NCI-H82 treated with DMSO at 0.1 percent for 48 hours (cell line): Measurements from ENCODE around the gene UNC80.

ENCODE experiments used
- DNase-seq: peaks from one replicate; lab custom pipeline; 2025; ENCODE audit not compliant: unreplicated experiment; lab: John Stamatoyannopoulos, UW

Gene UNC80

DNA sequence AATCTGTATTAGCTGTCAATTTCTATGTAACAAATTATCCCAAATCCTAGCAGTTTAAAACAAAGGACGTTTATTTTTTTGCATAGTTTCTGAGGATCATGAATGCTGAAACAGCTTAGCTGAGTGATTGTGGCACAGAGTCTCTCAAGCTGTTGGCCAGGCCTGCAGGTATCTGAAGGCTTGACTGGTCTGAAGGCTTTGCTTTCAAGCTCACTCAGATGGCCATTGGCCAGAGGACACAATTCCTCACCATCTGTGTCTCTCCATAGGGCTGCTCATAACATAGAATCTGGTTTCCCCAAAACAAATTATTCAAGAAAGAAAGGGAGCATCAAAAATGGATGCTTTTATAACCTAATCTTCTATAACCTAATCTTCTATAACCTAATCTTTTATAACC lies 33.7 kb downstream of the UNC80 start:
- DNase-seq, result no peak

DNA sequence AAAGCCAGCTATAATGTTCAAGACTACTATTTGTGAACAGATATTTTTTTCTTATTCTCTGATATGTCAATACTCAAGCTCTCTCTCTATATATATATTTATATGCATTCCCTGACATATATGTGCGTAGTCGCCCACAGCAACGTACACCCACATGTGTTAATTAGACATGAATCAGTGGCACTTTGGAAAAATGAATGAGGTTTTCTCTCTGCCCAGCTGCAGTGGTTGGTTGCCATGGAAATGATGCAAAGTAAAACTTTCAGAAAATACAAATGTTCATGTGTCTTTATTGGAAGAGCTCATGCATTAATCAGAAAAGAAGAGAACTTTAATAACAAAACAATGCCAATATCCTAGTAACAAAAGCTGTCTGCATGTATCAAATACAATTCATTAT lies 34.7 kb downstream of the UNC80 start:
- DNase-seq, result no peak

DNA sequence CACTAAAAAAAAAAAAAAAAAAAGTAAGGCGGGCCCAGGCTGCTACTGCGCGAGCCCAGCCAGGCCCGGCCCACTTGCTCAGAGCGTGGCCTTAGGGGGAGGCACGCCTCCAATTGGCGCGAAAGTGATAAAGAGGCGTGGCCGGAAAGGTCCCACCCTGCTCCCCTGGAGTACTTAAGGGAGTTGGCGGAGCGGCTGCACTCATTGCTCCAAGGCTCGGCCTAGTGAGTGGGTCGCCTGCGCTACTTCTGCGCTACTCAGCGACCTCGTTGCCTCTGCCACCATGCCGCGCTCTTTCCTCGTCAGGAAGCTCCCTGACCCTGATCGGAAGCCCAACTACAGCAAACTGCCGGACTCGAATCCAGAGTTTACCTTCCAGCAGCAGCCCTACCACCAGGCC lies 36.9 kb downstream of the UNC80 start:
- DNase-seq, result no peak

DNA sequence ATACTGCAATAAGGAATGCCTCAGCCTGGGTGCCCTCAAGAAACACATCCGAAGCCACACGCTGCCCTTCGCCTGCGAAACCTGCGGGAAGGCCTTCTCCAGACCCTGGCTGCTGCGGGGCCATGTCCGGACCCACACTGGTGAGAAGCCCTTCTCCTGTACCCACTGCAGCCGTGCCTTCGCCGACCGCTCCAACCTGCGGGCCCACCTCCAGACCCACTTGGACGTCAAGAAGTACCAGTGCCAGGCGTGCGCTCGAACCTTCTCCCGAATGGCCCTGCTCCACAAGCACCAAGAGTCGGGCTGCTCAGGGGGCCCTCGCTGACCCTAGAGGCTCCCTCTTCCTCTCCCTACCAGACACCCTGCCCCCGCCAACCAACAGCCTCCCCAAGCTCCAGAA lies 37.6 kb downstream of the UNC80 start:
- no peak for DNase-seq

DNA sequence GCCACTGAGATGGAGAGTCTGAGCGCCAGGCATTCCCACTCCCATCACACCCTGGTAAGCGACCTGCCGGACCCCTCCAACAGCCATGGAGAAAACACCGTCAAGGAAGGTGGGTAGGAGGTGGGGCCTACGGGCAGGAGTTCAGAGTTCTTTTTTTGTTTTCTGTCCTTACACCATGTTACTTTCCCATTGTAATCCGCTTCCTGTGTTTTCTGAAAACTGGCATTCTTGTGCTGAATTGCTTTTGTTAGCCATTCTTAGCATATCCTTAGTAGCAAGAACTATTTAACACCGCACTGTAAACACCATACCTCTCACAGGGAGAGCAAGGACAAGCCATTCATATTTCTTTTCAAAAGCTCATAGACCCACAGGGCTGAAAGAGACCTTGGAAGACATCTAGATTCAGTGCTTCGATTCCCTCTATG lies 46.2 kb downstream of the UNC80 start:
- no peak for DNase-seq

DNA sequence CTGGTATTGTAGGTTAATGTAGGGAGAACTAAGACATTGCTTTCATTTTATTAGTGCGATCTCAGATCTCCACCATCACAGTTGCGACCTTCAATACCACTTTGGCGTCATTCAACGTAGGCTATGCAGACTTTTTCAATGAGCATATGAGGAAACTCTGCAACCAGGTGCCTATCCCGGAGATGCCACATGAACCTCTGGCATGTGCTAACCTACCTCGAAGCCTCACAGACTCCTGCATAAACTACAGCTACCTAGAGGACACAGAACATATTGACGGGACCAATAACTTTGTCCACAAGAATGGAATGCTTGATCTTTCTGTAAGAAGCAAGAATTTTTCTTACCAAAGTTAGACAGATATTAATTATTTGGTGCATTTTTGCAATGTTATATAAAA lies 47.3 kb downstream of the UNC80 start:
- no peak for DNase-seq

DNA sequence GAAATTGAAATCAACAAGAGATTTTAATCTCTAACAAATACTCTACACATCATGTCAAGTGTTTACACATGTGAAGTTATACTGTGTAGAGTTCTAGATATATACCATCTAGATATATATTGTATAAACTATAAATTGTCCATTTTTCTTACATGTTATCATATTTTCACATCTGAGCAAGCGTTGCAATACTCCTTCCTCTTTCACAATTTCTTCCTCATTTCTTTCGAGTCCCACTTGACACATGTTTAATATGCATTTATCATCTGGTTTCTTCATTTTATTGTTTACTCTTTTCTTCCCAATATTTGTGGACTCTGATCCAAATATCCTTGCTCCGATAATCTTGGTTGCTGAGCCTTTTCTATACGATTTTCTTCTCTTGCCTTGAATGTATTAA lies 50.2 kb downstream of the UNC80 start:
- no peak for DNase-seq

DNA sequence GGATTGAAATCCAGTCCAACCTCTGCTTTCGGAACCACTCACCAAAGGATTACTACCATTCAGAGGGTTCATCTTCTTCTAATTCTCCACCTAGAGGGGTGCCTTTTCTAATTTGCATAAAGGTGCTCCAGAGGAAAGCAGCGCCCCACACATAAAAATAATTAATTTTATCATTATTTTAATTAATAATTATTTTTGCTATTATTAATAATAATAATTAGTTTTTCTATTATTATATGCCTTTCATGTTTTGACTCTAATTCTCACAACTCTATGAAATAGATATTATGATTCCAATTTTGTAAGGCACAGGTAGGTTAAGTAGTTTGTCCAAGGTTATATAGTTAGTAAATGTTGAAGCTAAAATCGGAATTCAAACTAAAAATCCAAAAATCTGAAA lies 51.9 kb downstream of the UNC80 start:
- no peak for DNase-seq

DNA sequence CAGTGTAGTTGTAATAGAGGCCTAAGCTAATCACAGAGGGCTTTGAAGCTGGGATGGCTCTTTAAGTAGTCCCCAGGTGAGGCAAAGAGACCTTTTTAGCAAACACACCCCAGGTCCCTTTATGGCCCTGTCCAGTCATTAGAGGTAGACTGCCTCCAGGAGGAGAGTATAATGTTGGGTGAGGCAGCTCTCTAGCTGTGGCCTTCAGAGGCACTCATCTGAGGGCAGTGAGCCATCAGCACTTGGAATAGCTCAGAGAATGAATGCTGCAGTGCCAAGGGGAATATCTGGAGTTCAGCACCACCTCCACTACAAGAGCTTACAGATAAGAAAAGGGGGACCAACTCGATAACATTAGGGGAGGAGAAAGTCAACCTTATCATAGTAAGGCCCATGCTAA lies 52.8 kb downstream of the UNC80 start:
- DNase-seq, result no peak

DNA sequence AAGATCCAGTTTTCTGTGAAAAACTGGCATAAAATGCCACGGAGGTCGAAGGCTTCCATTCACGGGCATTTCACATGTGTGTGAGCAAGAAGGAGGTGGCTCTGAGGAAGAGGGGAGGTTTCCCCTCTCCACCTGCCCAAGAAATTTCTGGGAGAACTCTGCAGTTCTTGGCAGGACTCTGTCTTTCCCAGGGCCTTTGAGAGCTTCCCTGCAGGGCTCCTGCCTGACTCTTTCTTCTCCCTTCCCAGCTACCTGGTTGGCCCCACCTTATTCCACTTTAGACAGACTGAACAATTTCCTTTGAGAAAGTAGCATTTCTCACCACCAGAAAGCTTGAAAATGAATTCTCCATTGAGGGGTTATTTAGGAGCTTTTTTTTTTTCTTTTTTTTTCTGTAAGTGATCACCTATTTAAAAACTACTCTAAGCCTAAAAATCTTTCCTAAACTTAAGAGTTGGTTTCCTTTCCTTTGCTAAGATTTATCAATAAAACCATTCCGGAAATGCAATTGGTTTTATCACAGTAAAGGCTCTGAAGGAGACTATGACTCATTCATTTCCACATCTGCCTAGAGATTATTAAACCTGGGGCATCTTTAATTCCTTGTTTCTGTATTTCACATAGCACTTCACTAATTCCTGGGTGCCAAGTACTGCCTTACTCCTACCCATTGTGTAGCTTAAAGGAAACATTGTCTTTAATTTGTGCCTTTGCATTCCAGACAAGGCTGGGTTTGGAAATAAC lies 59.3 kb downstream of the UNC80 start:
- DNase-seq, result no peak

DNA sequence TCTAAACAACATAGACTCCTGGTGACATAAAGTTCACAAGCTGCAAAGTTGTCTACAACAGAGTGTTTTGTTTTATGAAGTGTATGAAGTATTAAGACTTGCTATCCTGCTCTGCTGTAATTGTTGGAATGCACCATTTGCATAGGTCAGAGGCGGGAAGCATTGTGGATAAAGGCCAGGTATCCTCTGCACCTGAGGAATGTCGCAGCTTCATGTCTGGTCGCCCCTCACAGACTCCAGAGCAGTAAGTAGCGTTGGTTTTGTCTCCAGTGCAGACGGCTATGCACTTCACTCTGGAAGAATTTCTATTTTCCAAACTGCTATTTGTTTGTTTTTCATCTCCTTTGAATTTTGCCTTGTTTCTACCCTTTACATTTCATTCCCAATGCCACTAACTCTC lies 63.1 kb downstream of the UNC80 start:
- no peak for DNase-seq

DNA sequence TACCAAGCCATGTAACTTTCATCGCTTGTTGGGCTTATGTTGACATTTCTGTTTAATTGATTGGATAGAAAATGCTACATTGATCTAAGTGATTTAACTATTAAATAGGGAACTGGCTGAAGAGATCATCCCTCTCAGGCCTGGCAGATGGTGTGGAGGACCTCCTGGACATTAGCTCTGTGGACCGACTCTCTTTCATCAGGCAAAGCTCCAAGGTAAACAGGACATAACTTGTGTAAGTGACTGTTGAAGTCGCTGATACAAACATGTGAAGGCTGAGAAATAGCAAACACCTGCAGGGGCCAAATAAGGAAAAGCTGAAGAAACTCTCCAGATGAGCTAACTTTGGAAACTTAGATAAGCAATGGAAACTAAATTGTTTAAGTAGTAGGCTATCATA lies 68.8 kb downstream of the UNC80 start:
- DNase-seq, result no peak

DNA sequence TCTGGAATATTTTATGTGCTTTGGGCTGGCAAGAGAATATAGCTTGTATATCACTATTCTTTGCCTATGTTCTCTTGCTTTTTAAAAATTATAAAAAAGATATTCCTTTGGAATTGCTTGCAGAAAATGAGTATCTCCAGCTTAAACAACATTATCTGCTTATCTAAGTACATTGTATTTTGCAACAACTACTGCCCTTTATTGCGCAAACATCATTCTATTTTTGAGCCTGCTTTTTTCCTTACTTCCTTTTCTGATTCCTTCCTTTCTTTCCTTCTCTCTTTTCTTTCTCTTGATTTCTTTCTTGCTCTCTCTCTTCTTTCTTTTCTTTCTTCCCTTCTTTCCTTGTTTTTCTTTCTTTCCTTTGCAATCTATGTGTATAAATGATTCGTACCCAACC lies 74.0 kb downstream of the UNC80 start:
- no peak for DNase-seq

DNA sequence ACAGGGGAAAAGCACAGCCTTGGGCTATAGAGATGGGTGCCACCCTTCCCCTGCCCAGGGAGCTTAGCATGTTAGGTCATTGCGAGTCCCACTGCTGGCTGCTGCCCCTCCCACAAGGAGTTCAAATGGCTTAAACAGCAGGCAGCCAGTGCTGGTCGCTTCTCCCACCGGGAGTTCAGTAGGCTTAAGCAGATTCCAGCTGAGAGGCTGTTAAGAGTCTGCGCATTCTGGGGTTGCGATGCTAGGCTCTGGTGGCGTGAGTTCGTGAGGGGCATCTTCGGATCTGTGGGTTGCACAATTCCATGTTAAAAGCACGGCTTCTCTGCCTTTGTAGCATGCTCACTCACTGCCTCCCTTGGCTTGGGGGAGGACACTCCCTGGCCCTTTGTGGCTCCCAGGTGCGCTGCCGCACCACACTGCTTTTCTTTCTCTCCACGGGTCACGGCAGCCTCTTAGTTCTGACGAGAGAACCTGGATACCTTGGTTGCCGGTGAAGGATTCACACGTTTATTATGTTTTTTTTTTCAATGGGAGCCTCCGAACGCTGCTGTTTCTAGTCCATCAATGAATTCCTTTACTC lies 93.2 kb downstream of the UNC80 start:
- DNase-seq, result no peak

DNA sequence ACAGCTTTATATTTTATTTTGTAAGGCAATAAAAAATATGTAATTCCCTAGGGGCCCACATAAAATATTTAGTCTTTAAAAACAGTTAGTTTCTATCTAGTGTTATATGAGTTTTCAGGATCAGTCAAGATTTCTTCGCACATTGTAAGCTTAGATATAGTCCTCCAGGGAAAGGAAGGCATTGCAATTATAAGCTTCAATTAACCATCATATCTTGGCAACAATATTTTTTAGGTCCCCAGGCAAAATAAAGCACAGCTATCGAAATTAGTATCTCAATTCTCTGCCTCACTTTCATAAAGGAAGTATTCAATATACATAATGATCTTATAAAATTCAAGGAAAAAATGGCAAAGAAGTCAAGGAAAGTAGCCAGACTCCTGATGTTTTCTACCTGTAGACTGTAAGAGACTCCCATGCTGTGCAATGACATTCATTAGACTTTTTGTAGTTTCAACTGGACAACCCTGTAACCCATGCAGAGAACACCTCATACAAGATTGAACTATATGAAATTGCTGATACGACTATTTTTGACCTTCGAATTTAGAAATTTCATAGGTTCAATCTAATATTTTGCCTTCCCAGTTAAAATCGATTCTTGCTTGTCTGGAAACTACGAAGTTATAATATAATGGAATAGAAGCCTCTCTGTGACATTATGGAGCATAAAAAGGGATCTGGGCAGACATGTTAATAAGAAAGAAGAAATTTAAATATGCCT lies 96.8 kb downstream of the UNC80 start:
- DNase-seq, result no peak

DNA sequence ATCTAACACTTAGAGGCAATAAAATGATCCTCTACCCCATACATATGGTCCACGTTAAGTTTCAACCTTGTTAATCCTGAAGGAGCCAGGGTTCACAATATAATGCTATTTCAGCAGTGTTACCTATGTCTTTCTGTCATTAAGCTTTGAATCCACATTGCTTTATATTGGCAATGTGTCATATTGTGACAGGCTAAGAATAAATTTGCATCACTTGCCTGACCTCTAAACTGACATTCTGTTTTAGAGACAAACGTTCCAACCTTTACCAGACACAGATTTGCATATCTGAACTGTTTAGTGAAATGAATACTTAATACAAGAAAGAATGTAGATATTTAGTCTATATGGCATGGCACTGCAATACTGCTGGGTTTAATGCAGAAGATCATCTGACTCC lies 98.4 kb downstream of the UNC80 start:
- DNase-seq, result no peak

DNA sequence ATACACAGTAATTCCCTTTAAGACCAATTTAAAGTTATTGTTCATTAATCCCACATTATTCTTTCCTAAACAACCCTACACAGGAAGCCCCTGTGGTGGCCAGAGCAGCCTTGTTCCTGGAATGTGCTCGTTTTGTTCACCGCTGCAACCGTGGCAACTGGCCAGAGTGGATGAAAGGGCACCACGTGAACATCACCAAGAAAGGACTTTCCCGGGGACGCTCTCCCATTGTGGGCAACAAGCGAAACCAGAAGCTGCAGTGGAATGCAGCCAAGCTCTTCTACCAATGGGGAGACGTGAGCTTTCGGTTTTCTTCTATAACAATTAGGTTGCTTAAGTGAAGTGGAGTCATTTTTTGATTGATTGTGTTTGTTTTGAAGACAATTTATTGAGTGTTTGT lies 101.0 kb downstream of the UNC80 start:
- no peak for DNase-seq

DNA sequence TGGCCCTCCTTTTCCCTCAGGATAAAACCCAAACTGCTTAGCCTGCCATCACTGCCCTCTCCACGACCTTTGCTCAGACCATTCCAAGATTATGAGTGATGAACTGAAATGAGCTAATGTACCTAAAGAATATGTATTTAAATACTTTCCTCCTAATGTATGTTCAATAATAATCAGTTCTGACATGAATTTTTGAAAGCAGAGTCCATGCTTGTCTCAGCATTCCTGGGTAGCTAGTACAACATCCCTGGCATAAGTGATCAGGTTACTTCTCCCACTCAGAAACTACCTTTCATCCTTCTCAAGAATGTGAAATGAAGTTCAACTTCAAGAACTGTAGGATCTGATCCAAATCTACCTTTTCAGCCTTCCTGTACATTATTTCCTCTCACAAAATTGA lies 103.6 kb downstream of the UNC80 start:
- DNase-seq, result no peak

DNA sequence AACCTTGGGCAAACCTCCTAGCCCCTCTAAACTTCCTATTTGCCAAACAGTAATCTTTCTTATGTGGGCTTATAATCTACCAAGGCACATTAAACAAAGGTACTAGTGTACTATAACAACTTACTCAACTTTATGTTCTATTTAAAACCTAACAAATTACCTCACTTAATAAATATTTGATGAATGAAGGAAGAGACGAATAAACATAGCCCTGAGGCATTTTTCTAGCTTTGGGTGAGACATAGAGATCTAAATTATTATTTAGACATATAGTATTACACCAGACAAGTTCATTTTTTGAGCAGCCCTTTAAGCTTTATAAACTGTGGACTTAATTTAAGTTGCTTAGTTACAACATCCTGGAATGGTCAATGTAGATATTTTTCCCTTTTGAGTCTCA lies 104.6 kb downstream of the UNC80 start:
- DNase-seq, result no peak

DNA sequence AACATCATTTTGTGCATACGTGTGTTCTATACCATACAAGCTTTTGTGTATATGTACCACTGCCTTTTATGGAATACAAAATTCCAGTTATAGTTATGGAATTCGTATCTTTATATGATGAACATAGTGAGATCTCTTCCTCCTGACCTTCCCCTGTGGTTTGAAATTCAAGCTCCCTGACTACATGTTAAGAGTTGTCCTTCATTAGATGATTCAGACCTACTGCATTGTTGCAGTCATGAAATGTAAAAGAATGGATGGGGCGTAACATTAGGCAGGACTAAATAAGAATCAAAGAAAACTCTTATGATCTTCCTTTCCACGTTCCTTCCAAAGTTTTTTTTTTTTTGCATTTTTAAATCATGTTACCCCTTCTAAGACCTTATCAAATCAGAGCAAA lies 107.1 kb downstream of the UNC80 start:
- DNase-seq, result no peak

DNA sequence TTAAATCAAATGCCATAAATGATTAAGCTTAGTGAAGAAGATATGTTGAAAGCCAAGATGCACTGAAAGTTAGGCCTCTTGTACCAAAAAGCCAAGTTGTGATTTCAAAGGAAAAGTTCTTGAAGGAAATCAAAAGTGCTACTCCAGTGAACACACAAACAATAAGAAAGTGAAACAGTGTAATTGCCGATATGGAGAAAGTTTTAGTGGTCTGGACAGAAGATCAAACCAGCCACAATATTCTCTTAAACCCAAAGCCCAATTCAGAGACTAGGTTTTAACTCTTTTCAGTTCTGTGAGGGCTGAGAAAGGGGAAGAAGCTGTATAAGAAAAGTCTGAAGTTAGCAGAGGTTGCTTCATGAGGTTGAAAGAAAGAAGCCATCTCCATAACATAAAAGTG lies 129.0 kb downstream of the UNC80 start:
- DNase-seq, result no peak

DNA sequence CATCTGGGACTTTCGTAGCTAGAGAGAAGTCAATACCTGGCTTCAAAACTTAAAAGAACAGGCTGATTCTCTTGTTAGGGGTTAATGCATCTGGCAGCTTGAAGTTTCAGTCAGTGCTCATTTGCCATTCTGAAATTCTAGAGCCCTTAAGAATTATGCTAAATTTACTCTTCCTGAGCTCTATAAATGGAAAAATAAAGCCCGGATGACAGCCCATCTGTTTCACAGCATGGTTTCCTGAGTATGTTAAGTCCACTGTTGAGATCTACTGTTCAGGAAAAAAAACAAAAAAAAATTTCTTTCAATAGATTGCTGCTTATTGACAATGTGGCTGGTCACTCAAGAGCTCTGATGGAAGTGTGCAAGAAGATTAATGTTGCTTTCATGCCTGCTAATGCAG lies 129.5 kb downstream of the UNC80 start:
- no peak for DNase-seq

DNA sequence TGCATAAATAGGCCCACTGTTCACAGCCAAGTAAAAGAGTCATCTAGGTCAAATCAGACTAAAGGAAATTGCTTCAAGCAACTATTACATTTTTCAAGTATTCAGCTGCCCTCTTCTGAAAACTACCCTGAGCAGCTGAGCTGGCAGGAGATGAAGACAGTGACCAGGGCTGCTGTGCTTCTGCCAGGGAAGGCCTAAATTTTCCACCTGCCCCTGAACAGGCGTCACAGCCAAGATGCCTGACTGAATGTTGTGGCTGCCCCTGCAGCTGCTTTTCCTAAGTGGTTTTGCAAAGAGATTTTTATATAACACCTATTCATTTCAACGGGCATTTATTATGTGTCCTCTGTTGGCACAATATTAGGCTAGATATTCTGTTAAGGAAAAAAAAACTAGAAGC lies 134.1 kb downstream of the UNC80 start:
- no peak for DNase-seq
